ENCODE data around the gene RHBDD3.

The RHBDD3 gene

GRCh38 chr22:29305836-29306174, 38.0 kb upstream of the RHBDD3 start:
- DNase-seq (ENCODE audit: low spot score): no peak
- TF ChIP-seq CTCF (IDR thresholded peaks at IDR 0.05; ENCODE audit: extremely low read depth, insufficient read depth, missing control alignments): no peak

GRCh38 chr22:29302681-29303465, 35.1 kb upstream of the RHBDD3 start:
- in situ Hi-C loops (cut with MboI; ENCODE audit: low pct_unique_long_range_greater_than_20kb, low sequenced_read_pairs, unreplicated experiment): no loop called here
- TF ChIP-seq CTCF (IDR thresholded peaks at IDR 0.05; ENCODE audit: extremely low read depth, insufficient read depth, missing control alignments): no peak
- DNase-seq (ENCODE audit: low spot score): peak; percentile 17

More at GRCh38 chr22:29305836-29306174, 38.0 kb upstream of the RHBDD3 start:
- in situ Hi-C loops (cut with MboI; ENCODE audit: low pct_unique_long_range_greater_than_20kb, low sequenced_read_pairs, unreplicated experiment): no loop called here

- no peak for TF ChIP-seq CTCF (IDR thresholded peaks at IDR 0.05; ENCODE audit: extremely low read depth, insufficient read depth, missing control alignments)
- no peak for DNase-seq (ENCODE audit: low spot score)
- in situ Hi-C loops (cut with MboI; ENCODE audit: low pct_unique_long_range_greater_than_20kb, low sequenced_read_pairs, unreplicated experiment): no loop called here
Observed at GRCh38 chr22:29302402-29302680, 34.6 kb upstream of the RHBDD3 start.

- no peak for DNase-seq (ENCODE audit: low spot score)
- no peak for TF ChIP-seq CTCF (IDR thresholded peaks at IDR 0.05; ENCODE audit: extremely low read depth, insufficient read depth, missing control alignments)
- in situ Hi-C loops (cut with MboI; ENCODE audit: low pct_unique_long_range_greater_than_20kb, low sequenced_read_pairs, unreplicated experiment): no loop called here
Observed at GRCh38 chr22:29301716-29302401, 34.1 kb upstream of the RHBDD3 start.

GRCh38 chr22:29300807-29301601, 33.2 kb upstream of the RHBDD3 start:
- TF ChIP-seq CTCF (IDR thresholded peaks at IDR 0.05; ENCODE audit: extremely low read depth, insufficient read depth, missing control alignments): no peak
- DNase-seq (ENCODE audit: low spot score): no peak
- in situ Hi-C loops (cut with MboI; ENCODE audit: low pct_unique_long_range_greater_than_20kb, low sequenced_read_pairs, unreplicated experiment): no loop called here

- no peak for DNase-seq (ENCODE audit: low spot score)
- no peak for TF ChIP-seq CTCF (IDR thresholded peaks at IDR 0.05; ENCODE audit: extremely low read depth, insufficient read depth, missing control alignments)
- in situ Hi-C loops (cut with MboI; ENCODE audit: low pct_unique_long_range_greater_than_20kb, low sequenced_read_pairs, unreplicated experiment): no loop called here
Observed at GRCh38 chr22:29300467-29300806, 32.7 kb upstream of the RHBDD3 start.
